GM18870 (cell line): ENCODE data around the gene TTC7B.

ENCODE experiments used
- ATAC-seq: cut with Tn5 transposase; IDR thresholded peaks from one replicate; pipeline ENCODE4 v1.9.1; 2021; ENCODE audit warnings: moderate library complexity; ENCODE audit not compliant: unreplicated experiment

The TTC7B gene

GRCh38 chr14:90567991-90568390 lies 248.2 kb downstream of the TTC7B start:
- ATAC-seq: no peak

GRCh38 chr14:90567191-90567590 lies 249.0 kb downstream of the TTC7B start:
- ATAC-seq: no peak

- no peak for ATAC-seq
Measured at GRCh38 chr14:90566481-90566880, 249.7 kb downstream of the TTC7B start.

GRCh38 chr14:90564496-90564895 lies 251.7 kb downstream of the TTC7B start:
- ATAC-seq: no peak

GRCh38 chr14:90562652-90563051 lies 253.6 kb downstream of the TTC7B start:
- no peak for ATAC-seq

GRCh38 chr14:90561920-90562319 lies 254.3 kb downstream of the TTC7B start:
- no peak for ATAC-seq

- no peak for ATAC-seq
Measured at GRCh38 chr14:90560991-90561390, 255.2 kb downstream of the TTC7B start.

- no peak for ATAC-seq
Measured at GRCh38 chr14:90560558-90560957, 255.7 kb downstream of the TTC7B start.

- no peak for ATAC-seq
Measured at GRCh38 chr14:90559811-90560492, 256.3 kb downstream of the TTC7B start.

GRCh38 chr14:90558983-90559590 lies 257.1 kb downstream of the TTC7B start:
- no peak for ATAC-seq

- ATAC-seq: no peak
Measured at GRCh38 chr14:90558041-90558982, 257.9 kb downstream of the TTC7B start.

- ATAC-seq: no peak
Measured at GRCh38 chr14:90557516-90557915, 258.7 kb downstream of the TTC7B start.

- ATAC-seq: no peak
Measured at GRCh38 chr14:90556666-90557450, 259.4 kb downstream of the TTC7B start.

GRCh38 chr14:90556012-90556477 lies 260.2 kb downstream of the TTC7B start:
- ATAC-seq: no peak

- ATAC-seq: no peak
Measured at GRCh38 chr14:90555126-90556011, 260.9 kb downstream of the TTC7B start.

GRCh38 chr14:90554341-90554740 lies 261.9 kb downstream of the TTC7B start:
- no peak for ATAC-seq

- no peak for ATAC-seq
Measured at GRCh38 chr14:90553921-90554336, 262.3 kb downstream of the TTC7B start.

GRCh38 chr14:90553298-90553920 lies 262.8 kb downstream of the TTC7B start:
- no peak for ATAC-seq
